ENCODE measurements around the gene UPK2. TPM values are rescaled to one million over a fixed set of nuclear protein-coding genes. Genes with fewer than 3 reads are reported as not detected.

UPK2 gene
- total and polyA plus RNA-seq, 2 experiments from 2014 or later: 0.28 TPM; not detected in 1

DNA sequence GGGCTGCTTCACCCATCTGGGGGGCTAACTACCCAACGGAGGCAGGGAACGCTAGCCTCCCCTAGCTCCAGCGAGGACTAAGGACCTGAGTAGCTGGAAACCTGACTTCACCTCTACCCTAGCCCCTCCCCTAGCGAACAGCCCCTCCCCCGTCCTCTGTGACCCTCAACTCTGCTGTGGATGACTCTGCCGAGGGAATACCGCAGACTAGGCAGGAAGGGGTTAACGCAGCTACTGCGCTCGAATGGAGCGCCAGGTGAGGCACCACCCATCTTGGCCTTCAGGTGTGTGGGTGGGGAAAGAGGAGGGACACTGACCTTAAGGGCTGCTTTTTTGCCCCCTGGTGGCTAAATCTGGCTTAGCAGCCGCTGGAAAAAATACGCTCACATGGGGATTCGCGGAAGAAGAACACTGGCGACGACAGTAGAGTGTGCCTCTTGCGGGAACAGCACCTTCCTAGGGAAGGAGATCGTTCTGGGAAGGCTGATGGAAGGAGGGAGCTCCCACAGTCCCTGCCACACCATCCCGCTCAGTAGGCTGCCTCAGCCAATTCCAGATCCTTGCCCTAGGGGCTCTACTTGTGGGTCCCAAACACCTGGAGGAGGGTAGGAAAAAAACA lies 25.9 kb upstream of the UPK2 start:
- 6% methylated on average over 18 to 20 of the region's 20 CpGs for WGBS, 2 experiments (ENCODE audit: low coverage in 1 of 2, low lambda C conversion rate in 2 of 2, missing lambda C conversion rate in 2 of 2)
- H3K9me3 ChIP-seq (ENCODE audit: low read depth): no peaks in the 10 kb centered on the region
- peak overlapping the region; percentile 89 for H3K4me2 ChIP-seq (ENCODE audit: unreplicated experiment)
- peaks cover 13% of the 10 kb centered on the region; the same call in 1 of the 2 replicates for H3K4me1 ChIP-seq (ENCODE audit: insufficient read depth)
- H3K36me3 ChIP-seq (ENCODE audit: low read depth): no peaks in the 10 kb centered on the region
- peaks cover 15% of the 10 kb centered on the region for H3K79me2 ChIP-seq (ENCODE audit: insufficient read depth)
- H2AFZ ChIP-seq: peak overlapping the region; percentile 82
- in situ Hi-C loops (cut with MboI): no loop called here
- H3F3A ChIP-seq (ENCODE audit: insufficient read depth): 0 out of 2 replicates have a peak, but pooled peaks cover 6% of the 10 kb centered on the region
- H3K9me2 ChIP-seq (ENCODE audit: insufficient read depth): no peaks in the 10 kb centered on the region
- peak overlapping the region; percentile 60 for H3K27ac ChIP-seq
- peak; percentile 74 for DNase-seq
- TF ChIP-seq EZH2phosphoT487 (IDR thresholded peaks at IDR 0.05; ENCODE audit: insufficient read depth, low read depth): no peak
- no peak for TF ChIP-seq EZH2 (IDR thresholded peaks at IDR 0.05; ENCODE audit: insufficient read depth, poor library complexity, severe bottlenecking)
- no peaks in the 10 kb centered on the region for H3K27me3 ChIP-seq (replicated peaks; ENCODE audit: insufficient read depth)
- H4K20me1 ChIP-seq (ENCODE audit: insufficient read depth): no peaks in the 10 kb centered on the region
- H3K4me3 ChIP-seq: peak overlapping the region; percentile 82
- peak overlapping the region; percentile 68 for H3K9ac ChIP-seq

DNA sequence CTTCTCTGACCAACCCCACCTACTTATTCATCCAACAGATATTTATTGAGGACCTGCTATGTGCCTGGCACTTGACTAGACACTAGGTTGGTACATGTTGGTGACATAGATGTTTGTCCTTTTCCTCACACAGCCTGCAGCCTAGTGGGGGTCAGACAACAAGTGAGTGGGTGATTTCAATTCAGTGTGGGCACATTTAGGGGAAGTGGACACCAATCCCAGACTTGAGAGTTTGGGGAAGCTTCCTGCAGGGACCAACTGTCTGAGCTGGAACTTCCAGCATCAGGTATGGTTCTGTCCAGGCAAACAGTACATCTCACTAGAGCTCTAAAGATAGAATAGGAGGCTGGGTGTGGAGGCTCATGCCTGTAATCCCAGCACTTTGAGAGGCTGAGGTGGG lies 24.5 kb upstream of the UPK2 start:
- Histone ChIP-seq H3K27me3 (replicated peaks; ENCODE audit: insufficient read depth) (no peaks in the 10 kb centered on the region), H4K20me1 (ENCODE audit: insufficient read depth) (no peaks in the 10 kb centered on the region), H3K79me2 (ENCODE audit: insufficient read depth) (0 out of 2 replicates have a peak, but pooled peaks cover 9% of the 10 kb centered on the region), H3K9ac (no peak overlapping the region), H3K4me2 (ENCODE audit: unreplicated experiment) (no peak overlapping the region), H3K36me3 (ENCODE audit: low read depth) (no peaks in the 10 kb centered on the region), H3K4me1 (ENCODE audit: insufficient read depth) (peaks cover 9% of the 10 kb centered on the region; the same call in 1 of the 2 replicates), H3F3A (ENCODE audit: insufficient read depth) (0 out of 2 replicates have a peak, but pooled peaks cover 6% of the 10 kb centered on the region), H3K4me3 (no peak overlapping the region), H3K9me3 (ENCODE audit: low read depth) (no peaks in the 10 kb centered on the region), H3K9me2 (ENCODE audit: insufficient read depth) (no peaks in the 10 kb centered on the region), H3K27ac (no peak overlapping the region), H2AFZ (no peak overlapping the region)
- in situ Hi-C loops (cut with MboI): no loop called here
- TF ChIP-seq EZH2phosphoT487 (IDR thresholded peaks at IDR 0.05; ENCODE audit: insufficient read depth, low read depth) (no peak), EZH2 (IDR thresholded peaks at IDR 0.05; ENCODE audit: insufficient read depth, poor library complexity, severe bottlenecking) (no peak)
- no peak for DNase-seq

DNA sequence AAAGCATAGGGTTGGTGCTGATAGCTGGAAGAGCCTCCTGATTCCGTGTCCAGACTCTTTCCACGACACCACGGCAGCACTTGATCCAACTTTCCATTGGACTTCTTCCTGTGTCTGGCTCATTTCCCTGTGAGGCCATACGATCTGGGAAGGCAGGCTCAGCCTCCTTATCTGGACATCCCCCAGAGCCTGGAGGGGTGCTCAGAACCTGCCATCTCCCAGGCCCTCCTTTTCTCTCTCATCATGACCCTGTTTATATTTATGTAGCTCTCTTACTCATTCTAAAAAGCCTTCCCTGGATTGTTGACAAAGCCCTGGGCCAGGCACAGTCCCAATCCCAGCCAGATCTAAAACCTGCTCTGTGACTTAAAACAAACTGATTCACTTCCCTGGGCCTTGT lies 22.6 kb upstream of the UPK2 start:
- H3K4me1 ChIP-seq (ENCODE audit: insufficient read depth): peaks cover 11% of the 10 kb centered on the region
- no peaks in the 10 kb centered on the region for H3K27me3 ChIP-seq (replicated peaks; ENCODE audit: insufficient read depth)
- no peak overlapping the region for H3K27ac ChIP-seq
- H3K4me2 ChIP-seq (ENCODE audit: unreplicated experiment): no peak overlapping the region
- H2AFZ ChIP-seq: no peak overlapping the region
- no peaks in the 10 kb centered on the region for H3K79me2 ChIP-seq (ENCODE audit: insufficient read depth)
- H3K9ac ChIP-seq: no peak overlapping the region
- no peaks in the 10 kb centered on the region for H3K9me3 ChIP-seq (ENCODE audit: low read depth)
- peaks cover 6% of the 10 kb centered on the region for H3F3A ChIP-seq (ENCODE audit: insufficient read depth)
- H3K4me3 ChIP-seq: no peak overlapping the region
- no peaks in the 10 kb centered on the region for H3K36me3 ChIP-seq (ENCODE audit: low read depth)
- H3K9me2 ChIP-seq (ENCODE audit: insufficient read depth): no peaks in the 10 kb centered on the region
- in situ Hi-C loops (cut with MboI): no loop called here
- WGBS, 2 experiments (ENCODE audit: low coverage in 1 of 2, low lambda C conversion rate in 2 of 2, missing lambda C conversion rate in 2 of 2): 11 to 14% methylated on average over 4 of the region's 4 CpGs
- no peaks in the 10 kb centered on the region for H4K20me1 ChIP-seq (ENCODE audit: insufficient read depth)
- TF ChIP-seq EZH2 (IDR thresholded peaks at IDR 0.05; ENCODE audit: insufficient read depth, poor library complexity, severe bottlenecking) (no peak), EZH2phosphoT487 (IDR thresholded peaks at IDR 0.05; ENCODE audit: insufficient read depth, low read depth) (no peak)
- peak; percentile 37 for DNase-seq

DNA sequence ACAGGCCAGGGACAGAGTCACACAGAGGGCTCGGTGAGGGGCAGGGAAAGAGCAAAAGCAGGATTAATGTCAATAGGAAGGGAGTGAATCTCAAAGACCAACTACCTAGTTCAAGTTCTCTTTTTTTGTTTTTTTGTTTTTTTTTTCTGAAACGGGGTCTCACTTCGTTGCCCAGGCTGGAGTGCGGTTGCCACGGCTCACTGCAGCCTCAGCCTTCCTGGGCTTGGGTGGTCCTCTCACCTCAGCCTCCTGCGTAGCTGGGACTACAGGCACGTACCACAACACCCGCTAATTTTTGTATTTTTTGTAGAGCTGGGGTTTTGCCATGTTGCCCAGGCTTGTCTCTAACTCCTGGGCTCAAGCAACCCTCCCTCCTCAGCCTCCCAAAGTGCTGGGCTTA lies 20.7 kb upstream of the UPK2 start:
- Histone ChIP-seq H3K79me2 (ENCODE audit: insufficient read depth) (no peaks in the 10 kb centered on the region), H3K36me3 (ENCODE audit: low read depth) (no peaks in the 10 kb centered on the region), H3K9me3 (ENCODE audit: low read depth) (no peaks in the 10 kb centered on the region), H3F3A (ENCODE audit: insufficient read depth) (peaks cover 13% of the 10 kb centered on the region), H3K9me2 (ENCODE audit: insufficient read depth) (no peaks in the 10 kb centered on the region), H3K27me3 (replicated peaks; ENCODE audit: insufficient read depth) (no peaks in the 10 kb centered on the region), H3K4me3 (no peak overlapping the region), H3K27ac (no peak overlapping the region), H4K20me1 (ENCODE audit: insufficient read depth) (no peaks in the 10 kb centered on the region), H3K9ac (no peak overlapping the region), H3K4me1 (ENCODE audit: insufficient read depth) (peaks cover 14% of the 10 kb centered on the region), H2AFZ (no peak overlapping the region), H3K4me2 (ENCODE audit: unreplicated experiment) (no peak overlapping the region)
- TF ChIP-seq EZH2 (IDR thresholded peaks at IDR 0.05; ENCODE audit: insufficient read depth, poor library complexity, severe bottlenecking) (no peak), EZH2phosphoT487 (IDR thresholded peaks at IDR 0.05; ENCODE audit: insufficient read depth, low read depth) (no peak)
- in situ Hi-C loops (cut with MboI): no loop called here
- 81 to 82% methylated on average over 8 of the region's 8 CpGs for WGBS, 2 experiments (ENCODE audit: low coverage in 1 of 2, low lambda C conversion rate in 2 of 2, missing lambda C conversion rate in 2 of 2)
- DNase-seq: no peak
